Gastroesophageal sphincter (tissue), 4 donors: ENCODE data around the gene AMOTL1. TPM values are rescaled to one million over a fixed set of nuclear protein-coding genes. Genes with fewer than 3 reads are reported as not detected.
A peak's percentile ranks its signal among the peaks of the same experiment; 100 is the strongest.

Experiments used
- ATAC-seq: fragments of 150-250 bp; one replicate; pipeline ENCODE4 v1.9.1; 2016; ENCODE audit warnings: mild to moderate bottlenecking, moderate library complexity
- H3K27ac ChIP-seq, 4 donors: fragments of 200-600 bp; sonication (generic) in 3 of 4; 1 replicate in 3 of 4; 2 replicates in 1 of 4; pipeline ENCODE4 v1.5.1; 2016 to 2019
- H3K27me3 ChIP-seq: fragments of 200-600 bp; sonication (generic); one replicate; pipeline ENCODE4 v1.5.1; 2019
- H3K36me3 ChIP-seq, 2 donors: fragments of 200-600 bp; sonication (generic); one replicate each; pipeline ENCODE4 v1.5.1; 2019; ENCODE audit warnings: control low read depth in 1 of 2
- H3K4me1 ChIP-seq, 3 donors: fragments of 200-600 bp; sonication (generic); 1 replicate in 2 of 3; 2 replicates in 1 of 3; pipeline ENCODE4 v1.5.1; 2016 to 2019; ENCODE audit warnings: control low read depth in 2 of 3
- H3K4me3 ChIP-seq, 2 donors: fragments of 200-600 bp; sonication (generic); one replicate each; pipeline ENCODE4 v1.5.1; 2019; ENCODE audit warnings: mild to moderate bottlenecking in 1 of 2, moderate library complexity in 1 of 2
- H3K9me3 ChIP-seq, 3 donors: fragments of 200-600 bp; sonication (generic); one replicate each; pipeline ENCODE4 v1.5.1; 2017 to 2019; ENCODE audit warnings: control low read depth in 2 of 3
- CTCF ChIP-seq, 4 experiments: fragments of 200-600 bp in 2 of 4; fragments of 450-650 bp in 2 of 4; sonication (generic) in 1 of 4; IDR thresholded peaks; one replicate each; pipeline ENCODE4 v1.5.1; 2017 to 2019; ENCODE audit warnings: antibody characterized with exemption in 4 of 4, mild to moderate bottlenecking in 2 of 4, moderate library complexity in 2 of 4
- EP300 ChIP-seq: sonication (generic); formaldehyde crosslinking; IDR thresholded peaks from one replicate; pipeline ENCODE4 v1.6.1; 2017; ENCODE audit warnings: antibody characterized with exemption, mild to moderate bottlenecking
- POLR2A ChIP-seq, 2 donors: fragments of 450-650 bp; IDR thresholded peaks; one replicate each; pipeline ENCODE4 v1.6.1; 2017; ENCODE audit warnings: antibody characterized with exemption in 2 of 2, mild to moderate bottlenecking in 2 of 2, moderate library complexity in 1 of 2
- POLR2AphosphoS5 ChIP-seq: sonication (generic); formaldehyde crosslinking; IDR thresholded peaks from one replicate; pipeline ENCODE4 v1.6.1; 2017; ENCODE audit warnings: antibody characterized with exemption
- WGBS, 2 donors: methylation state at CpG; one replicate each; pipeline ENCODE4 v1.1.5; 2018; ENCODE audit warnings: low coverage in 1 of 2; 5-methylcytosine and 5-hydroxymethylcytosine counted together
- total RNA-seq, 4 donors: library from RNA; depleted of rRNA; stranded (reverse); fragments of >200 nt; gene quantifications; one replicate each; pipeline ENCODE4 v1.1.0, GENCODE V29; 2016

The AMOTL1 gene
- total RNA-seq, 4 donors from 2014 or later, result 136 to 215 (median 176) TPM

- 100% methylated on average over 2 of the region's 10 CpGs; no CpG with 5 or more reads in 1 of the 2 donors for WGBS, 2 donors
- Histone ChIP-seq H3K4me1 (peaks cover 0 to 17% (median 4%) of the 10 kb centered on the region in 3 donors), H3K4me3 (no peak overlapping the region), H3K9me3 (no peaks in the 10 kb centered on the region), H3K27ac (no peak overlapping the region), H3K36me3 (peaks cover 4 to 99% of the 10 kb centered on the region in 2 donors), H3K27me3 (no peaks in the 10 kb centered on the region)
- TF ChIP-seq POLR2AphosphoS5 (no peak), EP300 (no peak), POLR2A (IDR thresholded peaks at IDR 0.05) (no peak), CTCF (IDR thresholded peaks at IDR 0.05) (no peak)
- no peak for ATAC-seq
Measured at GRCh38 chr11:94869186-94869585, 101.0 kb downstream of the AMOTL1 start.

GRCh38 chr11:94870422-94870821 is 102.3 kb downstream of the AMOTL1 start:
- ATAC-seq, result no peak
- peaks cover 4 to 91% of the 10 kb centered on the region in 2 donors for H3K36me3 ChIP-seq
- no peaks in the 10 kb centered on the region for H3K27me3 ChIP-seq

GRCh38 chr11:94871491-94872185 is 103.5 kb downstream of the AMOTL1 start:
- ATAC-seq, result no peak
- Histone ChIP-seq H3K9me3 (no peaks in the 10 kb centered on the region), H3K27ac (peak overlapping the region in 1 of 4 donors; percentile 77), H3K27me3 (no peaks in the 10 kb centered on the region), H3K4me3 (no peak overlapping the region), H3K4me1 (peaks cover 4 to 42% (median 12%) of the 10 kb centered on the region in 3 donors), H3K36me3 (peaks cover 4 to 79% of the 10 kb centered on the region in 2 donors)
- TF ChIP-seq EP300 (no peak), POLR2AphosphoS5 (no peak), CTCF (IDR thresholded peaks at IDR 0.05) (no peak), POLR2A (IDR thresholded peaks at IDR 0.05) (no peak)
- 80 to 85% methylated on average over 11 to 15 of the region's 15 CpGs for WGBS, 2 donors

More at GRCh38 chr11:94870422-94870821, 102.3 kb downstream of the AMOTL1 start:
- Histone ChIP-seq H3K27ac (no peak overlapping the region), H3K4me1 (peaks cover 0 to 30% (median 5%) of the 10 kb centered on the region in 3 donors), H3K9me3 (no peaks in the 10 kb centered on the region), H3K4me3 (no peak overlapping the region)
- no peak for TF ChIP-seq POLR2AphosphoS5
- no peak for TF ChIP-seq POLR2A (IDR thresholded peaks at IDR 0.05)
- no peak for TF ChIP-seq EP300
- TF ChIP-seq CTCF (IDR thresholded peaks at IDR 0.05), result no peak
- WGBS, 2 donors, result 60% methylated on average over 1 of the region's 5 CpGs; no CpG with 5 or more reads in 1 of the 2 donors

GRCh38 chr11:94873916-94874540 is 105.9 kb downstream of the AMOTL1 start:
- peaks cover 4 to 80% of the 10 kb centered on the region in 2 donors for H3K36me3 ChIP-seq
- no peaks in the 10 kb centered on the region for H3K9me3 ChIP-seq
- no peaks in the 10 kb centered on the region for H3K27me3 ChIP-seq
- ATAC-seq, result no peak
- H3K4me1 ChIP-seq, result peaks cover 8 to 55% (median 12%) of the 10 kb centered on the region in 3 donors
- H3K27ac ChIP-seq, result peak overlapping the region in 3 of 4 donors; percentile 12 to 84 (median 77)
- TF ChIP-seq POLR2A (IDR thresholded peaks at IDR 0.05) (no peak), POLR2AphosphoS5 (no peak), EP300 (no peak), CTCF (IDR thresholded peaks at IDR 0.05) (no peak)
- no peak overlapping the region for H3K4me3 ChIP-seq
- 38 to 63% methylated on average over 1 to 5 of the region's 5 CpGs for WGBS, 2 donors

GRCh38 chr11:94876222-94876621 is 108.1 kb downstream of the AMOTL1 start:
- Histone ChIP-seq H3K27me3 (no peaks in the 10 kb centered on the region), H3K4me3 (no peak overlapping the region), H3K27ac (peak overlapping the region; percentile 70 to 84 (median 78)), H3K36me3 (peaks cover 0 to 79% of the 10 kb centered on the region in 2 donors), H3K4me1 (peaks cover 8 to 75% (median 12%) of the 10 kb centered on the region in 3 donors), H3K9me3 (no peaks in the 10 kb centered on the region)
- 68 to 78% methylated on average over 3 to 5 of the region's 8 CpGs for WGBS, 2 donors
- no peak for ATAC-seq
- TF ChIP-seq CTCF (IDR thresholded peaks at IDR 0.05), result no peak
- no peak for TF ChIP-seq POLR2AphosphoS5
- no peak for TF ChIP-seq EP300
- TF ChIP-seq POLR2A (IDR thresholded peaks at IDR 0.05), result no peak
